Measurements from ENCODE around the gene NUAK1. TPM values are rescaled to one million over a fixed set of nuclear protein-coding genes. Genes with fewer than 3 reads are reported as not detected.
A peak's percentile ranks its signal among the peaks of the same experiment; 100 is the strongest.

NUAK1 gene
- total RNA-seq, 1 experiment from 2014 or later = 10.1 TPM

- H2AFZ ChIP-seq (ENCODE audit: low read length) = no peak overlapping the region
These were observed 39.8 kb upstream of the NUAK1 start for GRCh38 chr12:106178562-106178961.

More at GRCh38 chr12:106178562-106178961, 39.8 kb upstream of the NUAK1 start:
- Histone ChIP-seq H3T11ph (ENCODE audit: low read length) (no peak overlapping the region), H4K8ac (replicated peaks; ENCODE audit: insufficient read length, low read depth, low read length) (no peak overlapping the region), H4K91ac (ENCODE audit: insufficient read length, low read depth, low read length) (no peak overlapping the region), H3K27ac (ENCODE audit: insufficient read length, low read depth, low read length) (no peak overlapping the region), H2BK120ac (ENCODE audit: low read depth, low read length, poor library complexity, severe bottlenecking) (no peak overlapping the region), H2AK5ac (ENCODE audit: insufficient read length, low read length) (no peak overlapping the region), H3K18ac (ENCODE audit: insufficient read length, low read depth, low read length) (no peak overlapping the region), H2BK20ac (ENCODE audit: low read depth, low read length, poor library complexity, severe bottlenecking) (no peak overlapping the region), H3K4ac (ENCODE audit: low read depth, low read length) (no peak overlapping the region), H3K9me3 (ENCODE audit: control insufficient read depth, low read depth, low read length) (no peaks in the 10 kb centered on the region), H4K5ac (ENCODE audit: insufficient read length, low read depth, low read length) (no peak overlapping the region), H3K23me2 (ENCODE audit: insufficient read length, low read depth, low read length, poor library complexity, severe bottlenecking) (no peaks in the 10 kb centered on the region), H2BK5ac (ENCODE audit: insufficient read length, low read length) (no peak overlapping the region), H2BK12ac (ENCODE audit: insufficient read length, low read depth, low read length) (no peak overlapping the region), H3K79me2 (ENCODE audit: insufficient read depth, low read length) (no peaks in the 10 kb centered on the region), H2BK15ac (ENCODE audit: low read depth, low read length) (no peak overlapping the region), H3K56ac (ENCODE audit: insufficient read length, low read depth, low read length) (no peak overlapping the region), H3K27me3 (ENCODE audit: insufficient read depth, low read length) (no peaks in the 10 kb centered on the region), H3K14ac (ENCODE audit: insufficient read depth, low read length) (no peak overlapping the region), H3K23ac (ENCODE audit: insufficient read length, low read depth, low read length) (no peak overlapping the region), H3K9ac (ENCODE audit: extremely low read depth, insufficient read length, low read length) (no peak overlapping the region), H3K4me2 (ENCODE audit: insufficient read depth, insufficient read length, low read length) (no peak overlapping the region), H4K20me1 (ENCODE audit: control insufficient read depth, insufficient read depth, insufficient read length) (no peaks in the 10 kb centered on the region), H3K4me1 (ENCODE audit: insufficient read depth, low read length) (no peaks in the 10 kb centered on the region), H3K79me1 (ENCODE audit: insufficient read depth, low read depth, low read length, poor library complexity, severe bottlenecking) (no peaks in the 10 kb centered on the region)
- Mint-ChIP-seq H3K9me3 (no peaks in the 10 kb centered on the region), H3K4me3 (no peak overlapping the region), H3K36me3 (ENCODE audit: insufficient read depth in 1 of 3, low read depth in 3 of 3) (no peaks in the 10 kb centered on the region), H3K4me1 (peaks cover 8 to 10% of the 10 kb centered on the region in 2 experiments), H3K27me3 (ENCODE audit: low read depth) (no peaks in the 10 kb centered on the region), H3K27ac (no peak overlapping the region)
- TF ChIP-seq CTCF (conservative IDR thresholded peaks at IDR 0.05) = no peak
- peak; percentile 50 for DNase-seq
- WGBS (ENCODE audit: extremely low coverage, insufficient read length, low lambda C conversion rate) = no CpG with 5 or more reads among the region's 6 CpGs

All from H9 (cell line).